Psoas muscle (tissue), 8 donors: Measurements from ENCODE around the gene PSRC1. TPM values are rescaled to one million over a fixed set of nuclear protein-coding genes. Genes with fewer than 3 reads are reported as not detected.

Experiments
- ATAC-seq, 4 donors: fragments of 200-7000 bp; cut with Tn5 transposase; one replicate each; pipeline ENCODE4 v1.9.1; 2020; ENCODE audit warnings: moderate library complexity in 3 of 4, mild to moderate bottlenecking in 2 of 4
- DNase-seq, 2 donors: peaks; one replicate each; pipeline ENCODE4 v3.0.0-alpha.2; 2020
- H3K27ac ChIP-seq: fragments of 200-600 bp; one replicate; pipeline ENCODE4 v1.8.0; 2022
- H3K27me3 ChIP-seq, 3 donors: fragments of 200-600 bp in 1 of 3; one replicate each; pipeline versions ENCODE4 v1.6.1 to v1.8.0; 2013 to 2022; ENCODE audit warnings: low read length in 2 of 3, mild to moderate bottlenecking in 2 of 3, moderate library complexity in 1 of 3; ENCODE audit not compliant: insufficient read depth in 3 of 3
- H3K36me3 ChIP-seq, 2 donors: fragments of 200-600 bp in 1 of 2; one replicate each; pipeline versions ENCODE4 v1.6.1 to v1.8.0; 2013 to 2022; ENCODE audit warnings: low read depth in 1 of 2, mild to moderate bottlenecking in 1 of 2, moderate library complexity in 1 of 2; ENCODE audit not compliant: insufficient read depth in 1 of 2
- H3K4me1 ChIP-seq: fragments of 200-600 bp; one replicate; pipeline ENCODE4 v1.8.0; 2022
- H3K4me3 ChIP-seq: fragments of 200-600 bp; one replicate; pipeline ENCODE4 v1.8.0; 2022; ENCODE audit warnings: mild to moderate bottlenecking
- H3K9me3 ChIP-seq: fragments of 200-600 bp; one replicate; pipeline ENCODE4 v1.8.0; 2022
- WGBS, 3 donors: extraction: QIAGEN DNeasy Blood & Tissue Kit; methylation state at CpG; one replicate each; pipeline versions ENCODE4 v1.1.6 to v1.1.7; 2013; 5-methylcytosine and 5-hydroxymethylcytosine counted together
- intact Hi-C, 2 donors: fragments of 100-400 bp; cut with DNase I; formaldehyde crosslinking; loops; one replicate each; pipeline versions ENCODE4 v1.11.0 to v1.14.2; 2022
- polyA plus RNA-seq, 3 donors: library from polyadenylated mRNA; stranded (reverse); fragments of 200-250 nt; gene quantifications; one replicate each; pipeline ENCODE4 v1.2.3, GENCODE V29; 2013
- total RNA-seq, 4 donors: library from RNA; stranded (reverse); fragmentation: NEBNext Ultra II Directional in 2 of 4; extraction: Animal tissue kit (Norgen Biotek cat#: 25700) in 2 of 4; gene quantifications; one replicate each; pipeline versions ENCODE4 v1.2.1 to v1.2.4, GENCODE V29; 2021 to 2023
- TF ChIP-seq, protein P1 (sequence below): fragments of 200-600 bp; IDR thresholded peaks from one replicate; pipeline ENCODE4 v1.8.0; 2022; ENCODE audit warnings: antibody characterized with exemption
- donor health status: healthy with polysubstance abuse.
- donor health status: DM: no; HTN: no; CAD: no; lungs with moderate emphysema.
- donor health status: Bipolar disorder and iron deficiency.
- donor health status: healthy.
- donor health status: DM: yes; HTN: yes; CAD: no.
- donor health status: DM: no; HTN: no; CAD: no.
- donor health status: DM: no; HTN: no; CAD: no.
- donor health status: DM: yes; HTN: yes; CAD: no.

The PSRC1 gene
- total and polyA plus RNA-seq, 7 donors = 0.14 to 2.0 (median 0.60) TPM

GRCh38 chr1:109268431-109269211, 14.3 kb downstream of the PSRC1 start:
- intact Hi-C loops = no loop called here
- no peaks in the 10 kb centered on the region for H3K27me3 ChIP-seq
- H3K36me3 ChIP-seq = peaks cover 0 to 27% of the 10 kb centered on the region in 2 donors
- no peaks in the 10 kb centered on the region for H3K4me1 ChIP-seq
- no peak overlapping the region for H3K4me3 ChIP-seq
- no peaks in the 10 kb centered on the region for H3K9me3 ChIP-seq
- ATAC-seq (no peak), DNase-seq (peak; percentile 6 to 46)
- 85 to 88% (median 85%) methylated on average over 29 of the region's 29 CpGs for WGBS, 3 donors
- TF ChIP-seq, protein P1, sequence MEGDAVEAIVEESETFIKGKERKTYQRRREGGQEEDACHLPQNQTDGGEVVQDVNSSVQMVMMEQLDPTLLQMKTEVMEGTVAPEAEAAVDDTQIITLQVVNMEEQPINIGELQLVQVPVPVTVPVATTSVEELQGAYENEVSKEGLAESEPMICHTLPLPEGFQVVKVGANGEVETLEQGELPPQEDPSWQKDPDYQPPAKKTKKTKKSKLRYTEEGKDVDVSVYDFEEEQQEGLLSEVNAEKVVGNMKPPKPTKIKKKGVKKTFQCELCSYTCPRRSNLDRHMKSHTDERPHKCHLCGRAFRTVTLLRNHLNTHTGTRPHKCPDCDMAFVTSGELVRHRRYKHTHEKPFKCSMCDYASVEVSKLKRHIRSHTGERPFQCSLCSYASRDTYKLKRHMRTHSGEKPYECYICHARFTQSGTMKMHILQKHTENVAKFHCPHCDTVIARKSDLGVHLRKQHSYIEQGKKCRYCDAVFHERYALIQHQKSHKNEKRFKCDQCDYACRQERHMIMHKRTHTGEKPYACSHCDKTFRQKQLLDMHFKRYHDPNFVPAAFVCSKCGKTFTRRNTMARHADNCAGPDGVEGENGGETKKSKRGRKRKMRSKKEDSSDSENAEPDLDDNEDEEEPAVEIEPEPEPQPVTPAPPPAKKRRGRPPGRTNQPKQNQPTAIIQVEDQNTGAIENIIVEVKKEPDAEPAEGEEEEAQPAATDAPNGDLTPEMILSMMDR = no peak
- H3K27ac ChIP-seq = no peak overlapping the region

GRCh38 chr1:109267743-109268300, 15.1 kb downstream of the PSRC1 start:
- H3K4me1 ChIP-seq = no peaks in the 10 kb centered on the region
- H3K27ac ChIP-seq = no peak overlapping the region
- no peaks in the 10 kb centered on the region for H3K9me3 ChIP-seq
- H3K27me3 ChIP-seq = no peaks in the 10 kb centered on the region
- intact Hi-C loops = no loop called here
- peaks cover 0 to 23% of the 10 kb centered on the region in 2 donors for H3K36me3 ChIP-seq
- peak in 1 of 2 donors; percentile 35 for DNase-seq
- WGBS, 3 donors = 82 to 87% (median 86%) methylated on average over 17 of the region's 17 CpGs
- TF ChIP-seq, protein P1 = no peak
- H3K4me3 ChIP-seq = no peak overlapping the region
- no peak for ATAC-seq

- Histone ChIP-seq H3K27me3 (no peaks in the 10 kb centered on the region), H3K36me3 (peaks cover 0 to 24% of the 10 kb centered on the region in 2 donors), H3K27ac (no peak overlapping the region), H3K4me1 (no peaks in the 10 kb centered on the region), H3K9me3 (no peaks in the 10 kb centered on the region), H3K4me3 (no peak overlapping the region)
- DNase-seq (peak in 1 of 2 donors; percentile 34), ATAC-seq (no peak)
- 82 to 88% (median 84%) methylated on average over 11 of the region's 11 CpGs for WGBS, 3 donors
- TF ChIP-seq, protein P1 = no peak
- intact Hi-C loops = no loop called here
These were observed 16.0 kb downstream of the PSRC1 start for GRCh38 chr1:109266965-109267364.

GRCh38 chr1:109265741-109266330, 17.1 kb downstream of the PSRC1 start:
- H3K9me3 ChIP-seq = no peaks in the 10 kb centered on the region
- TF ChIP-seq, protein P1 = no peak
- ATAC-seq (no peak), DNase-seq (peak; percentile 11 to 41)
- H3K27ac ChIP-seq = no peak overlapping the region
- intact Hi-C loops = no loop called here
- 91 to 94% (median 94%) methylated on average over 13 of the region's 13 CpGs for WGBS, 3 donors
- H3K36me3 ChIP-seq = peaks cover 0 to 28% of the 10 kb centered on the region in 2 donors
- H3K4me1 ChIP-seq = no peaks in the 10 kb centered on the region
- H3K27me3 ChIP-seq = no peaks in the 10 kb centered on the region
- no peak overlapping the region for H3K4me3 ChIP-seq
